H1 (cell line): ENCODE results near the gene SLC1A3. TPM values are rescaled to one million over a fixed set of nuclear protein-coding genes. Genes with fewer than 3 reads are reported as not detected.

Experiments used
- CTCF ChIA-PET: fragments of 300-600 bp; sonication (Branson Sonifier 250); formaldehyde crosslinking; loops from one replicate; lab custom pipeline; 2021; ENCODE audit not compliant: partially characterized antibody; lab: Charles Lee
- POLR2A ChIA-PET: fragments of 300-600 bp; sonication (Branson Sonifier 250); formaldehyde crosslinking; loops from one replicate; lab custom pipeline; 2021; ENCODE audit warnings: inconsistent platforms; ENCODE audit not compliant: partially characterized antibody; lab: Charles Lee
- DNase-seq, 2 experiments: peaks; one replicate each; pipeline versions ENCODE4 v3.0.0 to v3.0.0-alpha.2; 2010 to 2022; ENCODE audit warnings: low spot score in 2 of 2, low read depth in 1 of 2, mixed read lengths in 1 of 2
- FAIRE-seq: peaks from 2 replicates; lab custom pipeline; 2011; peaks lifted over from hg19 to GRCh38; lab: Jason Lieb, UNC
- H2AFZ ChIP-seq: 2 replicates; pipeline ENCODE4 v1.8.1; 2012; ENCODE audit warnings: low read length, inconsistent platforms
- H2AK5ac ChIP-seq: 2 replicates; pipeline ENCODE4 v1.6.1; 2013; ENCODE audit warnings: low read depth, low read length
- H2BK120ac ChIP-seq: replicated peaks from 2 replicates; pipeline ENCODE3; 2013; ENCODE audit warnings: low read depth, low read length, inconsistent platforms
- H2BK12ac ChIP-seq: 2 replicates; pipeline ENCODE4 v1.6.1; 2013; ENCODE audit warnings: low read depth, low read length
- H2BK15ac ChIP-seq: 2 replicates; pipeline ENCODE4 v1.6.1; 2013; ENCODE audit warnings: low read length
- H2BK20ac ChIP-seq: 2 replicates; pipeline ENCODE4 v1.6.1; 2013; ENCODE audit warnings: low read length
- H2BK5ac ChIP-seq: 2 replicates; pipeline ENCODE4 v1.6.1; 2013; ENCODE audit warnings: low read depth, low read length
- H3K14ac ChIP-seq: 2 replicates; pipeline ENCODE4 v1.6.1; 2013; ENCODE audit warnings: inconsistent platforms; ENCODE audit not compliant: insufficient read length
- H3K18ac ChIP-seq: 2 replicates; pipeline ENCODE4 v1.6.1; 2013; ENCODE audit warnings: low read length; ENCODE audit errors: extremely low read depth
- H3K23ac ChIP-seq: 2 replicates; pipeline ENCODE4 v1.6.1; 2013; ENCODE audit warnings: inconsistent platforms; ENCODE audit not compliant: insufficient read length
- H3K23me2 ChIP-seq: 2 replicates; pipeline ENCODE4 v1.6.1; 2013; ENCODE audit warnings: low read depth, low read length
- H3K27ac ChIP-seq: 2 replicates; pipeline ENCODE4 v1.6.1; 2011; ENCODE audit warnings: low read depth, low read length, inconsistent platforms
- H3K27me3 ChIP-seq, 4 experiments: replicated peaks in 1 of 4; 1 replicate in 1 of 4; 2 replicates in 3 of 4; pipeline versions ENCODE4 v1.6.1 to v1.8.1; 2011 to 2013; ENCODE audit warnings: low read length in 3 of 4, mild to moderate bottlenecking in 3 of 4, inconsistent platforms in 2 of 4, mixed read lengths in 2 of 4, moderate library complexity in 1 of 4; ENCODE audit not compliant: control insufficient read depth in 3 of 4, insufficient read depth in 3 of 4; ENCODE audit errors: extremely low read depth in 1 of 4
- H3K36me3 ChIP-seq, 4 experiments: 2 replicates each; pipeline versions ENCODE4 v1.6.1 to v1.8.1; 2011 to 2013; ENCODE audit warnings: mild to moderate bottlenecking in 4 of 4, low read length in 3 of 4, moderate library complexity in 2 of 4, control low read depth in 1 of 4, inconsistent platforms in 1 of 4; ENCODE audit not compliant: insufficient read depth in 4 of 4, control insufficient read depth in 2 of 4
- H3K4ac ChIP-seq: replicated peaks from 2 replicates; pipeline ENCODE3; 2013; ENCODE audit warnings: low read length, low read depth, mixed read lengths, inconsistent platforms; ENCODE audit not compliant: insufficient read length
- H3K4me1 ChIP-seq, 4 experiments: replicated peaks in 1 of 4; 1 replicate in 1 of 4; 2 replicates in 3 of 4; pipeline versions ENCODE4 v1.6.1 to v1.8.1; 2011 to 2013; ENCODE audit warnings: low read length in 3 of 4, inconsistent platforms in 2 of 4, mixed read lengths in 1 of 4; ENCODE audit not compliant: insufficient read depth in 4 of 4, control insufficient read depth in 3 of 4
- H3K4me2 ChIP-seq, 2 experiments: 2 replicates each; pipeline versions ENCODE4 v1.6.1 to v1.8.1; 2011 to 2013; ENCODE audit warnings: low read depth in 2 of 2, low read length in 2 of 2, control low read depth in 1 of 2, inconsistent platforms in 1 of 2, mild to moderate bottlenecking in 1 of 2; ENCODE audit not compliant: insufficient read depth in 1 of 2
- H3K4me3 ChIP-seq, 4 experiments: fragments of 200-600, 300-600 bp in 1 of 4; sonication (generic), shearing (Covaris generic), sonication (Bioruptor Twin) in 1 of 4; 2 replicates each; pipeline versions ENCODE4 v1.5.1 to v1.8.1; 2011 to 2016; ENCODE audit warnings: low read length in 4 of 4, low read depth in 3 of 4, control low read depth in 2 of 4, inconsistent platforms in 2 of 4, mild to moderate bottlenecking in 2 of 4, mixed read lengths in 1 of 4, moderate library complexity in 1 of 4; ENCODE audit not compliant: insufficient read depth in 2 of 4; ENCODE audit errors: extremely low read depth in 1 of 4
- H3K56ac ChIP-seq: replicated peaks from 2 replicates; pipeline ENCODE3; 2013; ENCODE audit warnings: low read depth, mild to moderate bottlenecking, mixed read lengths, low read length, inconsistent platforms; ENCODE audit not compliant: insufficient read length
- H3K79me1 ChIP-seq: 2 replicates; pipeline ENCODE4 v1.6.1; 2013; ENCODE audit warnings: low read depth, low read length, control low read depth
- H3K79me2 ChIP-seq, 2 experiments: 2 replicates each; pipeline versions ENCODE4 v1.6.1 to v1.8.1; 2012 to 2013; ENCODE audit warnings: low read length in 2 of 2, mild to moderate bottlenecking in 2 of 2, inconsistent platforms in 1 of 2; ENCODE audit not compliant: insufficient read depth in 2 of 2, control insufficient read depth in 1 of 2
- H3K9ac ChIP-seq, 4 experiments: replicated peaks in 1 of 4; 1 replicate in 1 of 4; 2 replicates in 3 of 4; pipeline versions ENCODE4 v1.6.1 to v1.8.1; 2011 to 2013; ENCODE audit warnings: low read depth in 3 of 4, low read length in 3 of 4, control low read depth in 2 of 4, mild to moderate bottlenecking in 2 of 4, moderate library complexity in 2 of 4, inconsistent platforms in 1 of 4; ENCODE audit errors: extremely low read depth in 1 of 4
- H3K9me3 ChIP-seq, 2 experiments: 2 replicates each; pipeline versions ENCODE4 v1.6.1 to v1.8.1; 2012 to 2013; ENCODE audit warnings: mild to moderate bottlenecking in 2 of 2, moderate library complexity in 2 of 2, control low read depth in 1 of 2, inconsistent platforms in 1 of 2, low read depth in 1 of 2, low read length in 1 of 2, mixed read lengths in 1 of 2; ENCODE audit not compliant: insufficient read depth in 2 of 2
- H4K20me1 ChIP-seq, 2 experiments: replicated peaks in 1 of 2; 2 replicates each; pipeline versions ENCODE3 to v1.8.1; 2011 to 2013; ENCODE audit warnings: inconsistent platforms in 2 of 2, low read length in 2 of 2, mild to moderate bottlenecking in 1 of 2; ENCODE audit not compliant: insufficient read depth in 2 of 2, control insufficient read depth in 1 of 2
- H4K5ac ChIP-seq: 2 replicates; pipeline ENCODE4 v1.6.1; 2013; ENCODE audit warnings: low read length, low read depth, mixed read lengths, inconsistent platforms; ENCODE audit not compliant: insufficient read length
- H4K8ac ChIP-seq: 2 replicates; pipeline ENCODE4 v1.8.0; 2013; ENCODE audit warnings: mild to moderate bottlenecking, moderate library complexity, low read length, inconsistent platforms; ENCODE audit not compliant: insufficient read depth; ENCODE audit errors: extremely low read depth
- H4K91ac ChIP-seq: replicated peaks from 2 replicates; pipeline ENCODE3; 2013; ENCODE audit warnings: low read length, mixed read lengths, inconsistent platforms; ENCODE audit not compliant: insufficient read length
- GTF2F1 ChIP-seq: IDR thresholded peaks from 2 replicates; pipeline ENCODE4 v1.6.1; 2012; ENCODE audit warnings: low read depth, low read length, improper control_type of control experiment, borderline replicate concordance
- polyA plus RNA-seq, 7 experiments: library from polyadenylated mRNA; depleted of rRNA in 3 of 7; stranded (reverse) in 5 of 7; unstranded in 2 of 7; fragments of >200 nt in 5 of 7; fragments of 200-250 nt in 2 of 7; gene quantifications; 1 replicate in 5 of 7; 2 replicates in 1 of 7; 4 replicates in 1 of 7; pipeline versions ENCODE4 v1.2.1 to v1.2.3, GENCODE V29; 2011 to 2013; ENCODE audit warnings: missing spikeins in 2 of 7, mixed read lengths in 2 of 7
- total RNA-seq: library from RNA; stranded (reverse); fragmentation: NEBNext Ultra II Directional; extraction: Animal tissue kit (Norgen Biotek cat#: 25700); gene quantifications from 2 replicates; pipeline ENCODE4 v1.2.1, GENCODE V29; 2021

The SLC1A3 gene
- total and polyA plus RNA-seq, 2 of the 8 experiments (the other 6 are each of a cell fraction or from before 2014, with no cell fraction given): 26.7 to 35.3 TPM

DNA sequence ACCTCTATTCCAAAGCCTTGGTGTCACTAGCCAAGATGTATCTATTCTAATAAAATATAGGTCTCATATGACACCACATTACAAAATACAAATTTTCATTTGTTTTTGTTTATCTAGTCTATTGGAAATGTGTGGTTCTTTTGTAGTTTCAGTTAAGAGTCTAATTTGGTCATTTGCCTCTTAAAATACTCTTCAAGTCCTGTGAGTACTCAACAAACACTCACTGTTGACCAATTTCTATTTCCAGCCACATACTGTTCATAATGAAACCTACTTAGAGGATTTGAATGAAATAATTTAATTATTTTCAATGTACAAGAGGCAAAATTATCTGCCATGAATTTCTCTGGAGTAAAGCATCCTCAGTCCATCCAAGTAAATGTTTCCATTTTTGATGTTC lies 40.6 kb downstream of the SLC1A3 start:
- Histone ChIP-seq H3K9ac (no peak overlapping the region), H3K4me1 (no peaks in the 10 kb centered on the region), H3K4me3 (no peak overlapping the region), H2AFZ (no peak overlapping the region), H4K5ac (no peak overlapping the region), H3K27ac (no peak overlapping the region), H2AK5ac (no peak overlapping the region), H3K4ac (no peak overlapping the region), H4K8ac (no peak overlapping the region), H2BK5ac (no peak overlapping the region), H2BK12ac (no peak overlapping the region), H3K9me3 (no peaks in the 10 kb centered on the region), H2BK120ac (no peak overlapping the region), H2BK15ac (no peak overlapping the region), H3K23me2 (no peaks in the 10 kb centered on the region), H3K23ac (no peak overlapping the region), H2BK20ac (no peak overlapping the region), H3K79me2 (no peaks in the 10 kb centered on the region), H4K20me1 (no peaks in the 10 kb centered on the region), H3K36me3 (no peaks in the 10 kb centered on the region; a peak in 2 of 8 replicates), H3K79me1 (no peaks in the 10 kb centered on the region), H3K18ac (no peak overlapping the region), H3K27me3 (no peaks in the 10 kb centered on the region), H4K91ac (no peak overlapping the region), H3K14ac (no peak overlapping the region), H3K4me2 (no peak overlapping the region), H3K56ac (no peak overlapping the region)
- no peak for DNase-seq
- POLR2A ChIA-PET: no interaction called here
- no peak for TF ChIP-seq GTF2F1
- no peak for FAIRE-seq
- CTCF ChIA-PET: interaction anchor here (1.2 kb wide), 2 partner anchors 9 to 40 kb away, joined by 3 read pairs; no protein-coding TSS in a partner anchor
